Endometrial microvascular endothelial cells (primary cell): ENCODE measurements around the gene ZNF181. TPM values are rescaled to one million over a fixed set of nuclear protein-coding genes. Genes with fewer than 3 reads are reported as not detected.

Experiments used
- in situ Hi-C: cut with HindIII; loops from 2 replicates; pipeline ENCODE4 v1.10.0; 2017; ENCODE audit warnings: low sequenced_read_pairs, low pct_unique_long_range_greater_than_20kb; ENCODE audit errors: inconsistent ontology term
- total RNA-seq: library from RNA; depleted of rRNA; stranded (reverse); fragments of >200 nt; gene quantifications from one replicate; pipeline ENCODE4 v1.2.3, GENCODE V29; 2015; ENCODE audit errors: inconsistent ontology term

The ZNF181 gene
- total RNA-seq, 1 donor from 2014 or later = 3.3 TPM

- in situ Hi-C loops = no loop called here
Observed at GRCh38 chr19:34734537-34735103, 577 bp downstream of the ZNF181 start.

- in situ Hi-C loops = no loop called here
Observed at GRCh38 chr19:34744896-34745690, 11.1 kb downstream of the ZNF181 start.

GRCh38 chr19:34757441-34757840 is 23.4 kb downstream of the ZNF181 start:
- in situ Hi-C loops = no loop called here

- in situ Hi-C loops = no loop called here
Observed at GRCh38 chr19:34759218-34759917, 25.3 kb downstream of the ZNF181 start.

- in situ Hi-C loops = no loop called here
Observed at GRCh38 chr19:34766386-34766785, 32.3 kb downstream of the ZNF181 start.

GRCh38 chr19:34767951-34768350 is 33.9 kb downstream of the ZNF181 start:
- in situ Hi-C loops = no loop called here

- in situ Hi-C loops = no loop called here
Observed at GRCh38 chr19:34772697-34773554, 38.9 kb downstream of the ZNF181 start, which contains the start of gene ZNF599. Gene ZNF599, minus strand, starts transcription at chr19:34773215. Its CDS starts 374 bp downstream, at chr19:34772841.

- in situ Hi-C loops = no loop called here
Observed at GRCh38 chr19:34773555-34773864, 39.5 kb downstream of the ZNF181 start.

GRCh38 chr19:34774857-34775256 is 40.8 kb downstream of the ZNF181 start:
- in situ Hi-C loops = no loop called here

- in situ Hi-C loops = no loop called here
Observed at GRCh38 chr19:34778342-34778741, 44.3 kb downstream of the ZNF181 start.

GRCh38 chr19:34779652-34780051 is 45.6 kb downstream of the ZNF181 start:
- in situ Hi-C loops = no loop called here

- in situ Hi-C loops = no loop called here
Observed at GRCh38 chr19:34786236-34786635, 52.2 kb downstream of the ZNF181 start.

GRCh38 chr19:34787059-34787824 is 53.2 kb downstream of the ZNF181 start:
- in situ Hi-C loops = no loop called here

- in situ Hi-C loops = no loop called here
Observed at GRCh38 chr19:34788074-34788473, 54.0 kb downstream of the ZNF181 start.

- in situ Hi-C loops = no loop called here
Observed at GRCh38 chr19:34793565-34793964, 59.5 kb downstream of the ZNF181 start.

GRCh38 chr19:34794066-34794960 is 60.3 kb downstream of the ZNF181 start:
- in situ Hi-C loops = no loop called here
